Heart right ventricle (tissue), 16 donors: ENCODE data around the gene RARRES1. TPM values are rescaled to one million over a fixed set of nuclear protein-coding genes. Genes with fewer than 3 reads are reported as not detected.

Source experiments
- ATAC-seq, 8 donors: fragments of 200-7000 bp; cut with Tn5 transposase; one replicate each; pipeline ENCODE4 v1.9.1; 2020; ENCODE audit warnings: mild to moderate bottlenecking in 8 of 8, moderate library complexity in 8 of 8, moderate number of reproducible peaks in 1 of 8
- DNase-seq, 2 donors: peaks; one replicate each; pipeline ENCODE4 v3.0.0-alpha.2; 2020
- H3K27ac ChIP-seq, 10 donors: fragments of 200-600 bp; sonication (generic) in 2 of 10; one replicate each; pipeline versions ENCODE4 v1.5.0 to v1.8.0; 2020 to 2022; ENCODE audit warnings: mild to moderate bottlenecking in 3 of 10
- H3K27me3 ChIP-seq, 7 donors: fragments of 200-600 bp; one replicate each; pipeline ENCODE4 v1.8.0; 2021 to 2022; ENCODE audit warnings: mild to moderate bottlenecking in 2 of 7
- H3K36me3 ChIP-seq, 9 donors: fragments of 200-600 bp; sonication (generic) in 1 of 9; one replicate each; pipeline versions ENCODE4 v1.5.0 to v1.8.0; 2020 to 2022; ENCODE audit warnings: mild to moderate bottlenecking in 2 of 9
- H3K4me1 ChIP-seq, 9 donors: fragments of 200-600 bp; sonication (generic) in 1 of 9; one replicate each; pipeline versions ENCODE4 v1.5.0 to v1.8.0; 2020 to 2022; ENCODE audit warnings: mild to moderate bottlenecking in 4 of 9
- H3K4me3 ChIP-seq, 10 donors: fragments of 200-600 bp; sonication (generic) in 2 of 10; one replicate each; pipeline versions ENCODE4 v1.5.0 to v1.8.0; 2020 to 2022; ENCODE audit warnings: mild to moderate bottlenecking in 7 of 10, moderate library complexity in 2 of 10
- H3K9me3 ChIP-seq, 11 donors: fragments of 200-600 bp in 10 of 11; sonication (generic) in 2 of 11; one replicate each; pipeline versions ENCODE4 v1.5.0 to v1.8.0; 2013 to 2022; ENCODE audit warnings: mild to moderate bottlenecking in 2 of 11, control low read depth in 1 of 11, moderate library complexity in 1 of 11
- WGBS, 2 donors: extraction: QIAGEN DNeasy Blood & Tissue Kit; methylation state at CpG; one replicate each; pipeline ENCODE4 v1.1.7; 2013; ENCODE audit warnings: inconsistent platforms in 1 of 2; 5-methylcytosine and 5-hydroxymethylcytosine counted together
- intact Hi-C, 10 donors: fragments of 100-400 bp; cut with DNase I; formaldehyde crosslinking; loops; one replicate each; pipeline versions ENCODE4 v1.11.1 to v1.14.2; 2022
- polyA plus RNA-seq, 2 donors: library from polyadenylated mRNA; stranded (reverse); fragments of 200-250 nt; gene quantifications; one replicate each; pipeline ENCODE4 v1.2.3, GENCODE V29; 2013
- total RNA-seq, 10 donors: library from RNA; stranded (reverse); fragmentation: NEBNext Ultra II Directional in 3 of 10; extraction: Animal tissue kit (Norgen Biotek cat#: 25700) in 3 of 10; gene quantifications; one replicate each; pipeline versions ENCODE4 v1.2.1 to v1.2.4, GENCODE V29; 2021 to 2023
- TF ChIP-seq, protein P1 (sequence below), 9 donors: fragments of 200-600 bp; sonication (generic) in 2 of 9; IDR thresholded peaks; one replicate each; pipeline versions ENCODE4 v1.5.0 to v1.8.0; 2021 to 2022; ENCODE audit warnings: antibody characterized with exemption in 9 of 9, mild to moderate bottlenecking in 5 of 9, moderate library complexity in 1 of 9
- donor health status: Arrhythmogenic right ventricular cardiomyopathy.
- donor health status: ischemic (EF 13 %, LVEDD 7.1; RV severe dilation, severe dysfunction).
- donor health status: healthy with polysubstance abuse.
- donor health status: DM: no; HTN: yes; CAD: no.
- donor health status: DM: no; HTN: no; CAD: no.
- donor health status: ischemic (EF 25% LVEDD 6.9; RV normal size, moderate dysfunction).
- donor health status: ischemic (EF 25% LVEDD 5.7; RV mildly dilated, moderate dysfunction).
- donor health status: healthy.
- donor health status: DM: yes; HTN: yes; CAD: no.
- donor health status: Ischemic cardiomyopathy.
- donor health status: ischemic (EF 35%, LVEDD 5.7; RV mildly dilated, moderate dysfunction).
- donor health status: nonischemic (EF 11% LVEDD 7.7; RV severe dilation, severe dysfunction).
- donor health status: DM: yes; HTN: yes; CAD: no.
- donor health status: PGD.
- donor health status: ischemic (EF 29% LVEDD 5.4; RV normal size, mild dysfunction).
- donor health status: nonischemic (EF 23%, LVEDD 6.1; RV moderate dilation, normal function).

RARRES1 gene
- total and polyA plus RNA-seq, 12 donors: 0.32 to 99.0 (median 4.1) TPM

DNA sequence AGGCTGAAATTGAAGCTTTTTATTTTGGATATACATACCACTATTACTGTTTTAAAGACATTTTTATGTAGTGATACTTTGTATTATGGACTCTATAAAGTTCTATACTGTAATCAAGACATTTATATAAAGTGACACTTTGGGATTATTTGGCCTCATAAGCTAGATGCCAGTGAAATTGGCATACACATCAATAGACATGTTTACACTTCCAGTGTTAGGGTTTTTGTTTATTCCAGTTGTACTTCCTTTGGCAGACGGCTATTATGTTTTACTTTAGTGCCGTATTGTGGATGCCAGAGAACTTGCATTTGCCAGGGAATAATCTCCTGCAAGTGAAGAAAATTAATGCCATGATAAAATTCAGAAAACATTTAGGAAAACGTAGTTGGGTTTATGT, 65.8 kb downstream of the RARRES1 start:
- peaks cover 0 to 99% (median 46%) of the 10 kb centered on the region in 9 donors for H3K36me3 ChIP-seq
- 82 to 83% methylated on average over 3 of the region's 3 CpGs for WGBS, 2 donors
- H3K9me3 ChIP-seq: no peaks in the 10 kb centered on the region
- intact Hi-C loops: loop anchor here in 3 of 10 donors (10.0 kb wide), 2 partner anchors 58 to 128 kb away; no protein-coding TSS in a partner anchor
- TF ChIP-seq, protein P1, sequence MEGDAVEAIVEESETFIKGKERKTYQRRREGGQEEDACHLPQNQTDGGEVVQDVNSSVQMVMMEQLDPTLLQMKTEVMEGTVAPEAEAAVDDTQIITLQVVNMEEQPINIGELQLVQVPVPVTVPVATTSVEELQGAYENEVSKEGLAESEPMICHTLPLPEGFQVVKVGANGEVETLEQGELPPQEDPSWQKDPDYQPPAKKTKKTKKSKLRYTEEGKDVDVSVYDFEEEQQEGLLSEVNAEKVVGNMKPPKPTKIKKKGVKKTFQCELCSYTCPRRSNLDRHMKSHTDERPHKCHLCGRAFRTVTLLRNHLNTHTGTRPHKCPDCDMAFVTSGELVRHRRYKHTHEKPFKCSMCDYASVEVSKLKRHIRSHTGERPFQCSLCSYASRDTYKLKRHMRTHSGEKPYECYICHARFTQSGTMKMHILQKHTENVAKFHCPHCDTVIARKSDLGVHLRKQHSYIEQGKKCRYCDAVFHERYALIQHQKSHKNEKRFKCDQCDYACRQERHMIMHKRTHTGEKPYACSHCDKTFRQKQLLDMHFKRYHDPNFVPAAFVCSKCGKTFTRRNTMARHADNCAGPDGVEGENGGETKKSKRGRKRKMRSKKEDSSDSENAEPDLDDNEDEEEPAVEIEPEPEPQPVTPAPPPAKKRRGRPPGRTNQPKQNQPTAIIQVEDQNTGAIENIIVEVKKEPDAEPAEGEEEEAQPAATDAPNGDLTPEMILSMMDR (IDR thresholded peaks at IDR 0.05): no peak
- H3K4me1 ChIP-seq: peaks cover 0 to 24% (median 5%) of the 10 kb centered on the region in 9 donors
- DNase-seq (no peak), ATAC-seq (no peak)
- no peak overlapping the region for H3K4me3 ChIP-seq
- no peak overlapping the region for H3K27ac ChIP-seq
- H3K27me3 ChIP-seq: no peaks in the 10 kb centered on the region

DNA sequence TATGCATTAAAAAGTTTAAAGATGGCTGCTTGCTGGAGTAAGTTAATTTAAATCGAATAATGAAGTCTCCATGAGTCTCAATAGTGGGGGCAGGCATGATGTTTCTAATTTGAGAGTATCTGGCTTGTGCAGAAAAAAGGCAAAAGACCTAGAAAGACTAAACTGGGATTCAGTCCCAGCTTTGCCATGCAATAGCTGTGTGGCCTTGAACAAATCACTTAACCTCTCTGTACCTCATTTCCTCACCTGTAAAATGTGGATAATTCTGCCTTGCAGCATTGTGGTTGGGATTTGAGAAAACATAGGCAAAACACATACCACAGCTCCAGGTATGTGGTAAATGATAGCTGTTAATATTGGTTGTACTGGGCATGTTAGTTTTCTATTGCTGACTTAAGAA, 68.4 kb downstream of the RARRES1 start:
- TF ChIP-seq, protein P1 (IDR thresholded peaks at IDR 0.05): no peak
- intact Hi-C loops: loop anchor here in 3 of 10 donors (10.0 kb wide), 2 partner anchors 61 to 131 kb away; no protein-coding TSS in a partner anchor
- H3K9me3 ChIP-seq: no peaks in the 10 kb centered on the region
- peaks cover 0 to 23% (median 9%) of the 10 kb centered on the region in 9 donors for H3K4me1 ChIP-seq
- peaks cover 0 to 98% (median 52%) of the 10 kb centered on the region in 9 donors for H3K36me3 ChIP-seq
- H3K27me3 ChIP-seq: no peaks in the 10 kb centered on the region
- H3K4me3 ChIP-seq: no peak overlapping the region
- ATAC-seq (no peak), DNase-seq (no peak)
- WGBS, 2 donors: 94 to 100% methylated on average over 1 of the region's 1 CpG
- H3K27ac ChIP-seq: no peak overlapping the region

DNA sequence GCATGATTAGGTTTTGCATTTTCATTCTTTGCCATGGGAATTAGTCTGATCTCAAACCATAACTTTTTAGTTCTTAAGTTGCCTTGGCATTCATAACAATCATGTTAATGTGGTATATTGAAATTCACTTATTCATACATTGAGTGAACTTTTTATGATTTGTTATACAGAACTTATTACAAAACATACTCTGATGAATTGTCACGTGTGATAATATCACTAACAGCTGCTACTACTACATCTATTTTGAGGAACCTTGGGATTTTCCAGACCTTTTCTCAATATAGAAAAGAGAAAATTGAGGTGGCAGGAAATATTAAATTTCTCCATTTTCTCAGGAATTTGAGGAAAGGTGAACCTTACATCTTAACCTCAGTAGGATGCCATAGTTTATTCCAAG, 69.0 kb downstream of the RARRES1 start:
- ATAC-seq (no peak), DNase-seq (no peak)
- Histone ChIP-seq H3K4me3 (no peak overlapping the region), H3K36me3 (peaks cover 0 to 98% (median 47%) of the 10 kb centered on the region in 9 donors), H3K27ac (no peak overlapping the region), H3K9me3 (no peaks in the 10 kb centered on the region), H3K27me3 (no peaks in the 10 kb centered on the region), H3K4me1 (peaks cover 0 to 21% (median 9%) of the 10 kb centered on the region in 9 donors)
- TF ChIP-seq, protein P1 (IDR thresholded peaks at IDR 0.05): no peak
- intact Hi-C loops: loop anchor here in 3 of 10 donors (10.0 kb wide), 2 partner anchors 62 to 132 kb away; no protein-coding TSS in a partner anchor
- WGBS, 2 donors: 68 to 82% methylated on average over 1 of the region's 1 CpG

DNA sequence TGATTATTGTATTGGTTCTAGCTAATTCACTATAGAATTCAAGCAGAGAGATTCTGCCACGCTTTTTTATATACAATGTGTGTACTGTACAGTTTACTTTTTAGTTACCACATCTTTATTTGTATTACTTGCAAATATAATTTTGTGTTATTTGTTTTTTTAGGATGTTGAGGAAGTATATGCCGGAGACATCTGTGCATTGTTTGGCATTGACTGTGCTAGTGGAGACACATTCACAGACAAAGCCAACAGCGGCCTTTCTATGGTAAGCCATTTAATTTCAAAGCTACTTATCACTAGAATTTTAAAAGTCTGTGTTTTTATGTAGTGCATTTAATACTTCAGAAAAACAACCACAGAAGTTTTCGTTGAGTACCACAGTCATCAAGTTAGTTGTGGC, 71.5 kb downstream of the RARRES1 start:
- TF ChIP-seq, protein P1 (IDR thresholded peaks at IDR 0.05): no peak
- DNase-seq (no peak), ATAC-seq (no peak)
- peak overlapping the region in 7 of 10 donors; percentile 3 to 68 (median 49) for H3K27ac ChIP-seq
- peaks cover 0 to 98% (median 40%) of the 10 kb centered on the region in 9 donors for H3K36me3 ChIP-seq
- peaks cover 0 to 19% (median 9%) of the 10 kb centered on the region in 9 donors for H3K4me1 ChIP-seq
- no peaks in the 10 kb centered on the region for H3K9me3 ChIP-seq
- intact Hi-C loops: loop anchor here in 3 of 10 donors (10.0 kb wide), 2 partner anchors 64 to 134 kb away; no protein-coding TSS in a partner anchor
- H3K27me3 ChIP-seq: no peaks in the 10 kb centered on the region
- H3K4me3 ChIP-seq: no peak overlapping the region
- WGBS, 2 donors: 79% methylated on average over 4 of the region's 4 CpGs
